ENCODE measurements around the gene ZNF117.
"Not testable (repeated sequence)": the region's sequence is repeated elsewhere in the genome, so short reads cannot be mapped to it uniquely, and the experiment has no call there.

- not testable (repeated sequence) for TF ChIP-seq POLR2A, CTCF (IDR thresholded peaks at IDR 0.05)
Measured at GRCh38 chr7:65036526-65036925, 45.7 kb upstream of the ZNF117 start.

Data from lower leg skin (tissue), 3 donors.